ENCODE measurements around the gene ZFP91.
A peak's percentile ranks its signal among the peaks of the same experiment; 100 is the strongest.

Gene ZFP91

GRCh38 chr11:58640386-58641023 is 61.6 kb downstream of the ZFP91 start:
- H3K4me1 ChIP-seq: peaks cover 21% of the 10 kb centered on the region
- peak overlapping the region; percentile 26 for H3K4me2 ChIP-seq (ENCODE audit: low read length)
- H3K9ac ChIP-seq: no peak overlapping the region
- H2AFZ ChIP-seq: peak overlapping the region; percentile 29
- H3K36me3 ChIP-seq (ENCODE audit: control insufficient read depth, insufficient read depth, low read length): no peaks in the 10 kb centered on the region
- H3K27ac ChIP-seq: peak overlapping the region; percentile 90
- H3K79me2 ChIP-seq: no peaks in the 10 kb centered on the region
- no peak for TF ChIP-seq CTCF (IDR thresholded peaks at IDR 0.05)
- peak overlapping the region; percentile 11 for H3K4me3 ChIP-seq (ENCODE audit: low read depth, low read length)
- no peaks in the 10 kb centered on the region for H3K9me3 ChIP-seq (ENCODE audit: control insufficient read depth, low read length)
- no peaks in the 10 kb centered on the region for H3K27me3 ChIP-seq (ENCODE audit: control insufficient read depth, insufficient read depth, low read length)

GRCh38 chr11:58641341-58641740 is 62.5 kb downstream of the ZFP91 start:
- peak overlapping the region; percentile 90 for H3K27ac ChIP-seq
- H3K4me3 ChIP-seq (ENCODE audit: low read depth, low read length): no peak overlapping the region
- no peaks in the 10 kb centered on the region for H3K36me3 ChIP-seq (ENCODE audit: control insufficient read depth, insufficient read depth, low read length)
- peaks cover 21% of the 10 kb centered on the region for H3K4me1 ChIP-seq
- no peaks in the 10 kb centered on the region for H3K79me2 ChIP-seq
- H3K9me3 ChIP-seq (ENCODE audit: control insufficient read depth, low read length): no peaks in the 10 kb centered on the region
- no peak overlapping the region for H3K9ac ChIP-seq
- no peak overlapping the region for H3K4me2 ChIP-seq (ENCODE audit: low read length)
- H3K27me3 ChIP-seq (ENCODE audit: control insufficient read depth, insufficient read depth, low read length): no peaks in the 10 kb centered on the region
- TF ChIP-seq CTCF (IDR thresholded peaks at IDR 0.05): no peak
- peak overlapping the region; percentile 29 for H2AFZ ChIP-seq

DNA sequence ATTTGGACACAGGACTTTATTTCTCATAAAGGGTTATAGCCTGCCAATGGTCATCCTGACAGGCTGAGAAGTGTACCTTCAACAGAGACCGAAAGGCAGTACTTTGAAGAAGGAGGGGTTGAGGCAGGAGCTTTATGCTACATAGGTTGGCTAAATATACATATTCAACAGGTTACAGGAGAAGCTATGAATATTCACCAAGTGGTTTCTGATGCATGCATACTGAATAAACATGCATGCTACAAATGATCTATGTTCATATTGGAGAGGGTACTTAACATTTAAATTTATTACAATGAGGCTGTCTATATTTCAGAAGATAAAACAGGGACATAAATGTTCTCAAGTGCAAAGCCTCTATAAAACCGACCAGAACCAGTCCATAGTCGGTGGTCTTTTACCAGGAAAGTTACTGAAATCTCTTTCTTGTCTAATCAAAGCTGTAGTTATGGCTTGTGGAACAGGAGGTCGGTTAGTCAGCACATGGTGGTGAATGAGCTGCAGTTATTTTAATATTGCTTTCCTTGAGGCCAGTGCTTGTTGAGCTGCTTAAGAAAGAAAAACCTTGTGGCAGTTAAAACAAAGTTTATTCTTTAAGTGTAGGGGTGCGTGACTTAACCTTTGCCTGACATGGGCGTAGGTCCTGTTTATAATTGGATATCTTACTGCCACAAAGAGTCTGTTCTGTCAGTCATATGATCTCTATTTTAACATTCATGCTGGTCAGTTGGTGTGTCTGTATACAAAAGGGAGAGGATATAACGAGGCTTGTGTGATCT is 63.1 kb downstream of the ZFP91 start:
- Histone ChIP-seq H3K4me3 (ENCODE audit: low read depth, low read length) (no peak overlapping the region), H2AFZ (peak overlapping the region; percentile 23), H3K79me2 (no peaks in the 10 kb centered on the region), H3K27ac (peak overlapping the region; percentile 90), H3K9ac (no peak overlapping the region), H3K4me2 (ENCODE audit: low read length) (no peak overlapping the region), H3K36me3 (ENCODE audit: control insufficient read depth, insufficient read depth, low read length) (no peaks in the 10 kb centered on the region), H3K4me1 (peaks cover 21% of the 10 kb centered on the region), H3K27me3 (ENCODE audit: control insufficient read depth, insufficient read depth, low read length) (no peaks in the 10 kb centered on the region), H3K9me3 (ENCODE audit: control insufficient read depth, low read length) (no peaks in the 10 kb centered on the region)
- no peak for TF ChIP-seq CTCF (IDR thresholded peaks at IDR 0.05)

DNA sequence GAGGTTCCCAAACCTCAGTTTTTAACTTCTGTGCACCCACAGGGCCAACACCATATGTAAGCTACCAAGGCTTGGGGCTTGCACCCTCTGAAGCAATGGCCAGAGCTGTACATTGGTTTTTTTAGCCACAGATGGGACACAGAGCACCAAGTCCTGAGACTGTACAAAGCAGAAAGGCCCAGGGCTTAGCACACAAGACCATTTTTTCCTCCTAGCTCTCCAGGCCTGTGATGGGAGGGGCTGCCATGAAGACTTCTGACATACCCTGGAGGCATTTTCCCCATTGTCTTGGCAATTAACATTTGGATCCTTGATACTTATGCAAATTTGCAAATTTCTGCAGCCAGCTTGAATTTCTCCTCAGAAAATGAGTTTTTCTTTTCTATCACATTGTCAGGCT is 67.0 kb downstream of the ZFP91 start:
- Histone ChIP-seq H3K36me3 (ENCODE audit: control insufficient read depth, insufficient read depth, low read length) (no peaks in the 10 kb centered on the region), H3K4me1 (peaks cover 14% of the 10 kb centered on the region), H3K4me3 (ENCODE audit: low read depth, low read length) (no peak overlapping the region), H3K27ac (no peak overlapping the region), H3K9ac (no peak overlapping the region), H3K4me2 (ENCODE audit: low read length) (no peak overlapping the region), H3K27me3 (ENCODE audit: control insufficient read depth, insufficient read depth, low read length) (no peaks in the 10 kb centered on the region), H3K79me2 (no peaks in the 10 kb centered on the region), H2AFZ (no peak overlapping the region), H3K9me3 (ENCODE audit: control insufficient read depth, low read length) (no peaks in the 10 kb centered on the region)
- no peak for TF ChIP-seq CTCF (IDR thresholded peaks at IDR 0.05)

Data from parathyroid adenoma (tissue), 2 donors.